ENCODE measurements around the gene SORBS2. TPM values are rescaled to one million over a fixed set of nuclear protein-coding genes. Genes with fewer than 3 reads are reported as not detected.

SORBS2 gene
- total and polyA plus RNA-seq, 2 of the 8 experiments (the other 6 are each of a cell fraction or from before 2014, with no cell fraction given), result 73.0 to 87.1 TPM

- Histone ChIP-seq H3K79me2 (ENCODE audit: control insufficient read depth in 1 of 2, insufficient read depth in 2 of 2, low read length in 2 of 2) (no peaks in the 10 kb centered on the region), H4K20me1 (replicated peaks in 1 of 2; ENCODE audit: control insufficient read depth in 1 of 2, insufficient read depth in 2 of 2, low read length in 2 of 2) (no peaks in the 10 kb centered on the region), H3K9me3 (ENCODE audit: insufficient read depth in 2 of 2, low read depth in 1 of 2, low read length in 1 of 2) (no peaks in the 10 kb centered on the region), H2AK5ac (ENCODE audit: low read depth, low read length) (no peak overlapping the region), H3K56ac (replicated peaks; ENCODE audit: insufficient read length, low read depth, low read length) (no peak overlapping the region), H3K4me3 (ENCODE audit: extremely low read depth in 1 of 4, insufficient read depth in 2 of 4, low read depth in 3 of 4, low read length in 4 of 4) (no peak overlapping the region), H2BK120ac (replicated peaks; ENCODE audit: low read depth, low read length) (no peak overlapping the region), H4K91ac (replicated peaks; ENCODE audit: insufficient read length, low read length) (no peak overlapping the region), H2BK5ac (ENCODE audit: low read depth, low read length) (no peak overlapping the region), H2BK12ac (ENCODE audit: low read depth, low read length) (no peak overlapping the region), H3K36me3 (ENCODE audit: control insufficient read depth in 2 of 4, insufficient read depth in 4 of 4, low read length in 3 of 4) (peaks cover 0 to 12% (median 0%) of the 10 kb centered on the region in 4 experiments; a peak in 1 of 8 replicates), H2BK20ac (ENCODE audit: low read length) (no peak overlapping the region), H3K23me2 (ENCODE audit: low read depth, low read length) (no peaks in the 10 kb centered on the region), H3K79me1 (ENCODE audit: low read depth, low read length) (no peaks in the 10 kb centered on the region), H3K4me1 (replicated peaks in 1 of 4; ENCODE audit: control insufficient read depth in 3 of 4, insufficient read depth in 4 of 4, low read length in 3 of 4) (no peaks in the 10 kb centered on the region), H3K14ac (ENCODE audit: insufficient read length) (no peak overlapping the region), H3K27me3 (replicated peaks in 1 of 4; ENCODE audit: control insufficient read depth in 3 of 4, extremely low read depth in 1 of 4, insufficient read depth in 3 of 4, low read length in 3 of 4) (no peaks in the 10 kb centered on the region), H4K8ac (ENCODE audit: extremely low read depth, insufficient read depth, low read length) (no peak overlapping the region), H2BK15ac (ENCODE audit: low read length) (no peak overlapping the region), H3K4me2 (ENCODE audit: insufficient read depth in 1 of 2, low read depth in 2 of 2, low read length in 2 of 2) (no peak overlapping the region), H3K18ac (ENCODE audit: extremely low read depth, low read length) (no peak overlapping the region), H3K27ac (ENCODE audit: low read depth, low read length) (no peak overlapping the region), H4K5ac (ENCODE audit: insufficient read length, low read depth, low read length) (no peak overlapping the region), H3K4ac (replicated peaks; ENCODE audit: insufficient read length, low read depth, low read length) (no peak overlapping the region), H2AFZ (ENCODE audit: low read length) (no peak overlapping the region), H3K23ac (ENCODE audit: insufficient read length) (no peak overlapping the region), H3K9ac (replicated peaks in 1 of 4; ENCODE audit: extremely low read depth in 1 of 4, low read depth in 3 of 4, low read length in 3 of 4) (no peak overlapping the region)
- WGBS, 2 experiments (ENCODE audit: extremely low coverage in 1 of 2, insufficient coverage in 1 of 2, insufficient read length in 1 of 2, insufficient replicate concordance in 2 of 2, low coverage in 1 of 2, low lambda C conversion rate in 2 of 2, missing lambda C conversion rate in 1 of 2), result 72% methylated on average over 4 of the region's 4 CpGs; no CpG with 5 or more reads in 1 of the 2 experiments
- DNase-seq (ENCODE audit: low read depth in 1 of 2, low spot score in 2 of 2) (no peak), FAIRE-seq (no peak)
- POLR2A ChIA-PET (ENCODE audit: partially characterized antibody), result no interaction called here
- CTCF ChIA-PET (ENCODE audit: partially characterized antibody), result interaction anchor here (0.9 to 1.2 kb wide), 2 partner anchors 7 to 10 kb away, joined by 3 read pairs; no protein-coding TSS in a partner anchor
- no peak for TF ChIP-seq SP4 (IDR thresholded peaks at IDR 0.05; ENCODE audit: low read length)
- TF ChIP-seq ATF2 (IDR thresholded peaks at IDR 0.05; ENCODE audit: low read length), result no peak
- TF ChIP-seq SIRT6 (IDR thresholded peaks at IDR 0.05; ENCODE audit: low read length), result no peak
- TF ChIP-seq BCL11A (IDR thresholded peaks at IDR 0.05; ENCODE audit: low read depth in 2 of 2, low read length in 2 of 2), result no peak
- no peak for TF ChIP-seq CTCF (IDR thresholded peaks at IDR 0.05; ENCODE audit: control extremely low read depth in 1 of 3, insufficient read depth in 1 of 3, low read depth in 1 of 3, low read length in 3 of 3)
Measured at GRCh38 chr4:185672618-185673017, 139.4 kb downstream of the SORBS2 start.
